ENCODE results near the gene ZNF280C. TPM values are rescaled to one million over a fixed set of nuclear protein-coding genes. Genes with fewer than 3 reads are reported as not detected.
"Not testable (repeated sequence)": the region's sequence is repeated elsewhere in the genome, so short reads cannot be mapped to it uniquely, and the experiment has no call there.

Gene ZNF280C
- total RNA-seq, 1 experiment from 2014 or later: 22.0 TPM

DNA sequence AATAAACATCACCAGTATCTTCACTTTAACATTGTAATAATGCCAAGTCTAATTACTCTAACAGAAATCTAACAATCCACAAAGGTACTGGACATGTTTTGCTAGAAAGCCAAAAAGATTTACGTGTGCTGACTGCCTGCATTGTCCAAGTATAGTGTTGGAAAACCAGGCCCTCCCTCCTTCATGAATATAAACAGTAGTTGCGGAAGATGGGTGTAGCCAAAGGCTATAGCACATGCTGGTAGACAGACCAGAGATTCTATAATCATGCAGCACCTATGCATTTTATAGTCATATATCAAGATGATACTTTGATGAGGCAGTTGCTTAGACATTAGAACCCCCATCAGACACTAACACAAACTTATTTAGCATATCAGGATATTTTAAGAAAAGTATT is 22.6 kb downstream of the ZNF280C start:
- no TSS peak for BruUV-seq (replicated peaks)
- Histone ChIP-seq H3K27ac (ENCODE audit: low read depth, low read length, poor library complexity, severe bottlenecking) (no peak overlapping the region), H3K27me3 (replicated peaks; ENCODE audit: insufficient read depth, low read depth, low read length, poor library complexity) (no peaks in the 10 kb centered on the region), H3K9me3 (ENCODE audit: low read depth, low read length, poor library complexity, severe bottlenecking) (no peaks in the 10 kb centered on the region), H3K36me3 (ENCODE audit: insufficient read depth, low read length, poor library complexity, severe bottlenecking) (peaks cover 12% of the 10 kb centered on the region), H3K4me3 (ENCODE audit: low read depth, low read length, poor library complexity, severe bottlenecking) (no peak overlapping the region), H3K4me1 (ENCODE audit: insufficient read depth, low read length, poor library complexity, severe bottlenecking) (no peaks in the 10 kb centered on the region)
- TF ChIP-seq, protein P1, sequence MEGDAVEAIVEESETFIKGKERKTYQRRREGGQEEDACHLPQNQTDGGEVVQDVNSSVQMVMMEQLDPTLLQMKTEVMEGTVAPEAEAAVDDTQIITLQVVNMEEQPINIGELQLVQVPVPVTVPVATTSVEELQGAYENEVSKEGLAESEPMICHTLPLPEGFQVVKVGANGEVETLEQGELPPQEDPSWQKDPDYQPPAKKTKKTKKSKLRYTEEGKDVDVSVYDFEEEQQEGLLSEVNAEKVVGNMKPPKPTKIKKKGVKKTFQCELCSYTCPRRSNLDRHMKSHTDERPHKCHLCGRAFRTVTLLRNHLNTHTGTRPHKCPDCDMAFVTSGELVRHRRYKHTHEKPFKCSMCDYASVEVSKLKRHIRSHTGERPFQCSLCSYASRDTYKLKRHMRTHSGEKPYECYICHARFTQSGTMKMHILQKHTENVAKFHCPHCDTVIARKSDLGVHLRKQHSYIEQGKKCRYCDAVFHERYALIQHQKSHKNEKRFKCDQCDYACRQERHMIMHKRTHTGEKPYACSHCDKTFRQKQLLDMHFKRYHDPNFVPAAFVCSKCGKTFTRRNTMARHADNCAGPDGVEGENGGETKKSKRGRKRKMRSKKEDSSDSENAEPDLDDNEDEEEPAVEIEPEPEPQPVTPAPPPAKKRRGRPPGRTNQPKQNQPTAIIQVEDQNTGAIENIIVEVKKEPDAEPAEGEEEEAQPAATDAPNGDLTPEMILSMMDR (conservative IDR thresholded peaks at IDR 0.05; ENCODE audit: low read depth, low read length): no peak
- TF ChIP-seq EZH2 (IDR thresholded peaks at IDR 0.05; ENCODE audit: borderline replicate concordance, low read depth, low read length, poor library complexity, severe bottlenecking): no peak
- ChIA-PET POLR2A (ENCODE audit: low non-redundant PET) (no interaction called here), CTCF (no interaction called here)
- intact Hi-C loops (cut with micrococcal nuclease; ENCODE audit: unreplicated experiment): no loop called here
- DNase-seq (ENCODE audit: low spot score): no peak

DNA sequence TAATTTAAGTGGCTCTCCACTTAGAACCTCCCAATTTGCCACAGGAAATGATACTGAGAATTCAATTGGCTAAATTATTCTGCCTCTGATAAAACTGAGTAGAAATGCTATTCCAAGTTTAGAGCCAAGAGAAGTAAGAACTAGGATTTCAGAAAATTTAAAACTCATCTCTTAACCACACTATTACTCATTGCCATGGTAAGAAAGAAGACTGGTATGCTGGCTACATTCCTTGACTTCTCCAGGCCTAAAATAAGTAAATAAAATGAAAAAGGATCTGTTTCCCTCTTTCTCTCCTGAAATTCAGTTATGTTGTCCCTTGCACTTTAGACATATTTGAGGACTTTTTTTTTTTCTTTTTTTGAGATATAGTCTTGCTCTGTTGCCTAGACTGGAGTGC is 23.3 kb downstream of the ZNF280C start:
- no peaks in the 10 kb centered on the region for H3K27me3 ChIP-seq (replicated peaks; ENCODE audit: insufficient read depth, low read depth, low read length, poor library complexity)
- intact Hi-C loops (cut with micrococcal nuclease; ENCODE audit: unreplicated experiment): no loop called here
- ChIA-PET POLR2A (ENCODE audit: low non-redundant PET) (interaction anchor here (0.8 kb wide), 1 partner anchor 1196 kb away, joined by 10 read pairs; no protein-coding TSS in a partner anchor), CTCF (no interaction called here)
- no peak for DNase-seq (ENCODE audit: low spot score)
- H3K4me1 ChIP-seq (ENCODE audit: insufficient read depth, low read length, poor library complexity, severe bottlenecking): no peaks in the 10 kb centered on the region
- no peaks in the 10 kb centered on the region for H3K9me3 ChIP-seq (ENCODE audit: low read depth, low read length, poor library complexity, severe bottlenecking)
- TF ChIP-seq, protein P1 (conservative IDR thresholded peaks at IDR 0.05; ENCODE audit: low read depth, low read length): no peak
- no peak for TF ChIP-seq EZH2 (IDR thresholded peaks at IDR 0.05; ENCODE audit: borderline replicate concordance, low read depth, low read length, poor library complexity, severe bottlenecking)
- peaks cover 12% of the 10 kb centered on the region for H3K36me3 ChIP-seq (ENCODE audit: insufficient read depth, low read length, poor library complexity, severe bottlenecking)
- H3K4me3 ChIP-seq (ENCODE audit: low read depth, low read length, poor library complexity, severe bottlenecking): no peak overlapping the region
- BruUV-seq (replicated peaks): no TSS peak
- H3K27ac ChIP-seq (ENCODE audit: low read depth, low read length, poor library complexity, severe bottlenecking): no peak overlapping the region

DNA sequence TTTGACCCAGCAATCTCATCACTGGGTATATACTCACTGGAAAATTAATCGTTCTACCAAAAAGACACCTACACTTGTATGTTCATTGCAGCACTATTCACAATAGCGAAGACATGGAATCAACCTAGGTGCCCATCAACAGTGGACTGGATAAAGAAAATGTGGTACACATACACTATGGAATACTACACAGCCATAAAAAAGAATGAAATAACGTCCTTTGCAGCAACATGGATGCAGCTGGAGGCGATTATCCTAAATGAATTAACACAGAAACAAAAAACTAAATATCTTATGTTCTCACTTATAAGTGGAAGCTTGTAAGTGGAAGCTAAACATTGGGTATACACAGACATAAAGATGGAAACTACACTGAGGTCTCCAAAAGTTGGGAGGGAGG is 37.5 kb downstream of the ZNF280C start:
- intact Hi-C loops (cut with micrococcal nuclease; ENCODE audit: unreplicated experiment); H3K27me3 ChIP-seq (replicated peaks; ENCODE audit: insufficient read depth, low read depth, low read length, poor library complexity); H3K27ac ChIP-seq (ENCODE audit: low read depth, low read length, poor library complexity, severe bottlenecking); H3K4me3 ChIP-seq (ENCODE audit: low read depth, low read length, poor library complexity, severe bottlenecking); H3K9me3 ChIP-seq (ENCODE audit: low read depth, low read length, poor library complexity, severe bottlenecking); BruUV-seq (replicated peaks); POLR2A ChIA-PET (ENCODE audit: low non-redundant PET); H3K4me1 ChIP-seq (ENCODE audit: insufficient read depth, low read length, poor library complexity, severe bottlenecking); CTCF ChIA-PET; DNase-seq (ENCODE audit: low spot score): not testable (repeated sequence)
- H3K36me3 ChIP-seq (ENCODE audit: insufficient read depth, low read length, poor library complexity, severe bottlenecking): peaks cover 27% of the 10 kb centered on the region

DNA sequence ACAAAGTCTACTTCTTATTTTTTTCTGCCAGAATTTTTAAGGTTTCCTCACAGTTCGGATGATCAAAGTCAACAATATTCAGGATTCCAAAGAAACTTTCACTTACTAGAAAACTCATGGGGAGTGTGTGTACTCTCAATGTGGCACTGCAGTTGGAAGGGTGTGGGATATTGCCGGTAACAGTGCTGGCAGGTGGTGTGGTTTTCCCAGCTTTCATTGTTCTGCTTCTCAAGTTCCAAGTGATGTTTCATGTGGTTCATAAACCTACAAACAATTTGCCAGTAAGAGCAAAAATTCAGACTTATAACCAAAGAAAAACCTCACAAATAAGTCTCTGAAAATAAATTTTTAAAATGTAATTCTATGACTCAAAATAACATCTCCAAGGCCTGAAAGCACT is 39.8 kb downstream of the ZNF280C start:
- intact Hi-C loops (cut with micrococcal nuclease; ENCODE audit: unreplicated experiment): no loop called here
- Histone ChIP-seq H3K9me3 (ENCODE audit: low read depth, low read length, poor library complexity, severe bottlenecking) (no peaks in the 10 kb centered on the region), H3K4me1 (ENCODE audit: insufficient read depth, low read length, poor library complexity, severe bottlenecking) (no peaks in the 10 kb centered on the region), H3K27me3 (replicated peaks; ENCODE audit: insufficient read depth, low read depth, low read length, poor library complexity) (no peaks in the 10 kb centered on the region), H3K4me3 (ENCODE audit: low read depth, low read length, poor library complexity, severe bottlenecking) (no peak overlapping the region), H3K36me3 (ENCODE audit: insufficient read depth, low read length, poor library complexity, severe bottlenecking) (peaks cover 31% of the 10 kb centered on the region), H3K27ac (ENCODE audit: low read depth, low read length, poor library complexity, severe bottlenecking) (no peak overlapping the region)
- BruUV-seq (replicated peaks): no TSS peak
- no peak for DNase-seq (ENCODE audit: low spot score)
- POLR2A ChIA-PET (ENCODE audit: low non-redundant PET): no interaction called here
- CTCF ChIA-PET: no interaction called here
- TF ChIP-seq, protein P1 (conservative IDR thresholded peaks at IDR 0.05; ENCODE audit: low read depth, low read length): no peak
- no peak for TF ChIP-seq EZH2 (IDR thresholded peaks at IDR 0.05; ENCODE audit: borderline replicate concordance, low read depth, low read length, poor library complexity, severe bottlenecking)
